HPDE6-E6E7 (cell line): Measurements from ENCODE around the gene SCUBE2.

Experiments
- DNase-seq: peaks from one replicate; pipeline ENCODE4 v3.0.0; 2011; ENCODE audit warnings: missing footprints; ENCODE audit errors: extremely low spot score

The SCUBE2 gene

DNA sequence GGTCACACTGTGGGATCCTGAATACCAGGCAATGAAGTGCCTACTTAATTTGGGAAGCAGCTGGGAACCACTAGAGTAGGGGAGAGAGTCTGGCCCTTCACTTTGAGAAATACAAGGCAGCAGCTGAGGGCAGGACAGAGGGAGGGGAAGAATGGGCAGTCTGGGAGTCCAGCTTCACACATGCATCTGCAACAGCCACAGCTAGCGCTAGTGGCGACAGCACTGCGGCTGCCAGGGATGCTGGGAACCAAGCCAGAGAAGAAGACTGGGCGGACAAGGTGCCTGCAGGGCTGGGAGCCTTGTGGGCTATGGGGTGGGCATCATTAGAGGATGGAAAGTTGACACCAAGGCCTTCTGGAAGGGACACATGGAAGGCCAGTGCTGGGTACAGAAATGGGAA is 15.8 kb downstream of the SCUBE2 start:
- no peak for DNase-seq

DNA sequence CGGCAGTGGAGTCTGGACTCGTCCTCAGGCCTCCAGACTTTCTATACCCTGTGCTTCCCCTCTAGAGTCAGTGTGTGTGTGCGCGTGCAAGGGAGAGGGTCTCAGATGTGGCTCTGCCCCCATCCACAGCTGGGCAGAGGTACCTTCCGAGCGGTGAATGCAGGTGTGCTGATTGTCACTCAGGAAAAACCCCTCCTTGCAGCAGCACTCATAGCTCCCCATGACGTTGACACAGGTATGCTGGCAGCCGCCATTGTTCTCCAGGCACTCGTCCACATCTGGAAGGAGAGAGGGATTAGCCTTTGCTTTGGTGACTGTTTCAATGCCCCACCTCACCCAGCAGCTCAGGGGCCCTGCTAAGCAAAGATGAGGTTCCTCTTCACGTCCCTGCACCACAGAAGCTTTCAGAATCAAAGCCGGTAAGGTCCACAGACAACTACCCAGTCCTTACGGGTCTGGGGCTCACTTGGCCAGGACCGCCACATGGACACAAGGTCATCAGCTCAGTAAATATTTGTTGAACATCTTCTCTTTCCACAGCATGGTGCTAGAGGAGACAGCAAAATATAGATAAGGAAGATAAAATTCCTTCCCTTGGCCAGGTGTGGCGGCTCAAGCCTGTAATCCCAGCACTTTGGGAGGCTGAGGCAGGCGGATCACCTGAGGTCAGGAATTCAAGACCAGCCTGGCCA is 16.9 kb downstream of the SCUBE2 start:
- no peak for DNase-seq

DNA sequence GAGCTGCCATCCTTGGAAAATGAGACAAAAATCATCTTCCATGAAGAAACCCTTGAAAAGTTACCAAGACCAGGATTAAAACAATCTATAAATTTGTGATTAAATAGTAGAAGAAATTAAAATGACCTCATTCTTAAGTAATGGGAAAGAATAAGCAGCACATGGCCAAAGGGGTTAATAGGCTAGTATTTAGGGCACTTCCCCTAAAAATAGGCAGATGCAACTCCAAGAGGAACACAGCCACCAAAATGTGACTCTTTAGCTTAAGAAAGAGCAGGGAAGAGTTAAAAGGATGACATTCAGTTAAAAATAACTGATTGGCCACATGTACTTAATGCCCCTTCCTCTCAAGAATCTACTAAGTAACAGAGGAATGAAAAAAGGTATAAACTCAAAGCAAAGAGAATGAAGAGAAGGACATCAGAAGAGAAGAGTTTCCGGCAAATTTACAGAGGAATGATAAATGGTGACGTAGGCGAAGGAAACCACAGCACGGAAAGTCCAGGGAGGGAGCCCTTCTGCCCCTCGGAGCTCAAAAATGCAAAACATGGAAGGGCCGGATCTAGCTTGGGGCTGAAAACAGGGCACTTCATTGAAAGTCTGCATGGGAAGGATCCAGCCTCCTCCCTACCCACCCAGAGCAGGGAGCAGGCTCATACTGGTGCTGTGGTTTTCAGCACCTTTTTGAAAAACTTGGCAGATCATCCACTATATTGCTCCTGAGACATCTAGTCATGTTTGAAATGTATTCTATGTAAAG is 17.8 kb downstream of the SCUBE2 start:
- DNase-seq, result no peak

DNA sequence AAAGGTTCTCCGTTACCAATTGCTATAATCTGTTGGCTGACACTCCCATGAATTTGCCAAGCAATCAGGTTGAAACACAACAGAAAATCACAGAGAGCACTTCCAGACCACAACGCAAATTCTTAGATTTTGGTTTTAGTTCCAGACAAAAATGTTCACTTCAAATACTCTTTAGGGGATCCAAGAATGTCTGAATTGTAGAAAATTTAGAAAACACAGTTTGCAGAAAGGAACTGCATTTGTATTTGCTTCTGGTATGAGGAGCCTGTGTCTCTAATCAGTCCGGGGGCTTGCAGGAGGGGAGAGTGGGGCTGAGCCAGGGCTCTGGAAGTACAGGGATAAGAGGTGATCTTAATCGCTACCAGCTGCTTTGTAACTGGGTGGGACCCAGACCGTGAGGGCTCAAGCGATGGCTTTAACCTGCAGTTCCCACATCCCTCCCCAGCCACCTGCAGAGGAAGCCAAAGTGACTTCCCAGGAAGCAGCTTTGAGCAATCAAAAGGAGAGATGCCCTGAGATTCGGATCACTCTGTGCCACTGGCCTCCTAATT is 18.7 kb downstream of the SCUBE2 start:
- no peak for DNase-seq

DNA sequence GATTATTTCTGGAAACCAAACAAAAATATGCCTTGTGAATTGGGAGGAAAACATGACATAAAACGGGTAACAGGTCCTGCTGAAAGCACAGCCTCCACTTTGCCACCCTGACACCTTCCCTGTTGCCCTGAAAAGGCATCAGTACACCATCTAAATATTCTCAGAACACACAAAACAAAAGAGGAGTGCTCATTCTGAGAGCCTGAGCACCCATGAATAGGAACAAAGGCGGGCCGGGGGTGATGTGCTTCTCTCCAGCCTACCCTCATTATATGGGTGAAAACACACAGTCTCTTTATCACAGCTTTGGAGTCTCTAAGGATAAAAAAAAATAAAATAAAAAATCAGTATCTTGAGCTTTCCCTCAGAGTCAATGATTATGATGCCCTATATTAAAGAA is 19.7 kb downstream of the SCUBE2 start:
- DNase-seq, result no peak

DNA sequence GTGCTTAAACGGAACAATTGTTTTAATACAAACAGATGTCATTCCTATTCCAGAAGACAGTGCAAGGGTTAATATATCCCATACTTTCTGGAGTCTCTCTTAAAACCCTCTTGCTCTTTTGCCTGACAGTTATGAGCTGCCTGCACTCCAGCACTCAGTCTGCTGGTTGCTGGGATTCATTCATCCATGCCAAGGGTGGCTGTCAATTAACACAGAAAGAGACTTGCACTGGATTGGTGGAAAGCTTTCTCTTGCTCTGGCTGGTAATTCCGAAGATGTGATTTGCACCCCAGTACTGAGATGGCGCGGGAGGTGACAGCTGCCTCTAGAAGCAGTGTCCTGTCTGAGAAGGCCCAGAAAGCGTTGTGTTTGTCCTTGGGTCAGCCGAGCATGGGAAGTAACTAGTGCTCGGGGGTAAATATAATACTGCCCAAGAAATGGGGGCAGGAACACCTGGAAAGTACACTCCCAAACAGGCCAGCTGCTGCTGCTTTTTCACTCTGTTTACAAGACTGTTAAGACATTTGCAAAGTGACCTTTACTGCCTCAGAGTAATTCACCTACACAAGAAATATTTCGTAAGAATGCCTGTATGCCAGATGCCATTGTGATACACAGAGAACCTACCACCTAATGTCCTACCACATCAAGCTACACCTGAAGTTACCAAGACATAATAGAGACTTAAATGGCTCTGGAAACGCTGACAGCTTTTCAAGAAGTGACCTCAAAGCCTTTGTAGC is 20.5 kb downstream of the SCUBE2 start:
- no peak for DNase-seq

DNA sequence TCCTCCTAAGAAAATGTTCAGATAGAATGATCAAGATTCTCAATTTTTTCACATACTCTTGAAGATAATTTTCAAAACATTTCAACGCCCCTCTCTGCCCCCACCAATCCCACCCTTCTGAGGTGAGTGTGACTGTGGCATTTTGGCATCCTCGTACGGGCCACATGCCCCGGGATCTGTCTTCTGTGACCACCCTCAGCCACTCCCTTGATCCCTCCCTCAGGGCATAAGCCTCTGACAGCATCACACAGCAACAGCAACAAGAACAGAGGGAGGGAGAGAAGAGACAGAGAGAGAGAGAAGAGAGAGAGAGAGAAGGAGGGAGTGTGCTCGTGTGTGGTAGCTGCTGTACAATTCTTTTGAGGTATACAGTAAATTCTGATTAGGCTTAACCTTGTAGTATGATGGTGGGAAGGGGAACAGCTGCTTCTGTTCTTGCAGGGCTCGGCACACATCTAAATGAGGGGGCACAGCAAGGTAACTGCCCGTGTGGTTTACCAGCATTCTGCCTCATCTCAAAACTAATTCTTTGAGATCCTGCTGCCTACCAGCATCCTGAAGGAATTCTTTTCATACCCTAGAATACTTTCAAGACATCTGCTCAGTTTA is 21.4 kb downstream of the SCUBE2 start:
- no peak for DNase-seq

DNA sequence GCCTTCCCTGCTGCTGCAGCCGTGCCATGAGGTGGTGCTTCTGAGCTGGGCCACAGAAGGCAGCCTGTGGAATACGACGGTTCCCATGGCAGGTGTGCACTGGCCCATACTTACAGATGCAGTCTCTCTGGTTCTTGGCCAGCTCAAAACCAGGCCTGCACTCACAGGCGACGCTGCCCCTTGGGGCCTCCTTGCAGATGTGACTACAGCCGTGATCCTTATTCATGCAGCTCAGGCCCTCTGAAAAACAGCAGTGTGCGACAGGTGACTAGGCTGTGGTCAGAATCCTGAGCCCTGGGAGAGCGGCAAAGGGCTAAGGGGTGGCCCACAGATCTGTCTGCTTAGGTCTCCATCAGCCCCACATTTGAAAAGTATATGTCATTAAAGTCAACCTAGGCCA is 22.1 kb downstream of the SCUBE2 start:
- no peak for DNase-seq

DNA sequence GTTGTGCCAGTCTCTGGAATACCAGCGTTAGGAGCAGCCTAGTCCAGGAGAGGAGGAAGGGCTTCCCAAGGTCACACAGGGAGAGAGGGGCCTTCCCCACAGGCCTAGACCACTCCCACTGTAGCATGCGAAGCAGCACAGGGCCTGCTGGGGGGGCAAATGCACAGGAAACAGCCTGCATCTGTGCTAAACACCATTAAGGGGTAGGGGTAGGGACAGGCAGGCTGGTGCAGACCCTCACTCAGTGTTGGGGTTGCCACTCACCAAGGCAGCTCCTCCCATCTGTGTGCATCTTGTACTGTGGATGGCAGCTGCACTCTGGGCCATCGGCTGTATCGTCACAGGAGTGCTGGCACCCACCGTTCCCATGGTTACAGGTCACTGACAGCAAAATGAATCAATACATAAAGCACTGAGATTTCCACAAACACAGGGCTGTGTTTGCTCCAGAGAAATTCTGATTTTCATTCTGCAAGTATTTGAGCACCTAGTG is 24.9 kb downstream of the SCUBE2 start:
- no peak for DNase-seq

DNA sequence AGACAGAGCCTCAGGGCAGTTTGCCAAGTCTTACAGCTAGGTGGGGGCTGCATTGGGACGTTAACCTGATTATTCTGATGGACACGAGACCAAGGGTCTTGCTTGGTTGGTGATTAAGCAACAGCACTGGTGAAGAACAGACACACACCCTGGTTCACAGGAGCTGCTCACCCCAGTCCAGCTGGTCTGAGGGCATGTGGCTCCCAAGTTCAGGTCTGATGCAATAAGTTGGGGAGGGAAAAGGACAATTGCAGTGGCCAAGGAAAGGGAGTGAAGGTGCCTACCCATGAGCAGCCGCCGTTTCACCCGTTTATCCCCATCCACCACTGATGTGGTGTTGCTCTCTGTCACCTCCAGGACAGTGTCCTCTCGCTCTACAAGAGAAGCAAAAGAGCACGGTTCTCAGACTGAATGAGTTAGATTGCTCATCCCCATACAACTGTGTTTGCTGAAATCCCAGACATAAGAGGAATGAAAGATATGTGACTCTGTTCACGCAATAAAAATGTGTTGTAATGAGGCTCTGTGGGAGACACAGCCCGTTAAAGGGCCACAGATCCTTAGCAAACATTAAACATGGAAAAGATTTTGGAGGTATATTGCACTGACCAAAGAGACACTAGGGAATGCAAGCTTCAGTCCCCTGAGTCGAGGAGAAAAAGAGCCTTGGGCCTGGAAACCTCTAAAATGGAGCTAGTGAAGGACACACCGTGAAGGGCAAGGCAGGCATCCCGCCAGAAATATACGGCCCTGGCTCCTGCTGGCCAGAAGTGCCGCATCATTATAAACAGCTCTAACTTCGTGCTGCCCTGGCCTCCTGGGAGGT is 25.6 kb downstream of the SCUBE2 start:
- DNase-seq, result no peak

DNA sequence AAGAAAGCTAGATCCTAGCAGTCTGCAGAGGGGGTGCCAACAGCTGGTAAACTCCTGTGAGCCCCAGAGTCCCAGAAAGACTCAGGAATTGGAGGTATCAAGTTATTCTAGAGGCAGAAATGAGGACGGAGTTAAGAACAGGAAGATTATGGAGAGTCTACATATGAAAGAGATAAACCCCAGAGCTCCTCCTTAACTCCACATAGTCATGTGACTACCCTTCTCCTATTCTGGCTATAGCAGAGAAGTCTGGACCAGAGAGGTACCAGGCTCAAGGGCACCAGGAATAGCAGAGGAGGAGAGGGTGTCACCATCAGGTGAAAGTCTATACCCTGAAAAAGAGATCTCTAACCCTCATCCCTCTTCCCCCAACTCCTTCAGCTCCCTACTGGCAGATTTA is 29.6 kb downstream of the SCUBE2 start:
- DNase-seq, result no peak

DNA sequence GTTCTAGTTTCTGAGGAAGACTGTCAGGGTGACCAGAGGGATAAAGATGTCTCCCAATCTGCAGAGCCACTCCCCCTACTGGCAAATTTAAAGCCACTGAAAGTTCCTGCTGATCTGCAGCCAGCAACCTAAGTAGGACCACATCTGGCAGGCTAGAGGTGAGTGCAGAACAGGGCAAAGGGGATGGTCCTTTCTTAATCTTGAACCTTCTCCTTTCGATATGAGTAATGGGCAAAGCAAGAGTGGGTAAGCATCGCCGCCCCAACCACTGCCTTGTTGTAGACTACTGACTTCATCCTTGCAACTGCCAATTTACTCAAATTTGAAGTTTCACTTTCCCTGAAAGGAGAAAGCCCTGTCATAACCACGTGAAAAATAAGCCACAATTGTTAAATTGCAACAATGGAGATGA is 30.7 kb downstream of the SCUBE2 start:
- no peak for DNase-seq

DNA sequence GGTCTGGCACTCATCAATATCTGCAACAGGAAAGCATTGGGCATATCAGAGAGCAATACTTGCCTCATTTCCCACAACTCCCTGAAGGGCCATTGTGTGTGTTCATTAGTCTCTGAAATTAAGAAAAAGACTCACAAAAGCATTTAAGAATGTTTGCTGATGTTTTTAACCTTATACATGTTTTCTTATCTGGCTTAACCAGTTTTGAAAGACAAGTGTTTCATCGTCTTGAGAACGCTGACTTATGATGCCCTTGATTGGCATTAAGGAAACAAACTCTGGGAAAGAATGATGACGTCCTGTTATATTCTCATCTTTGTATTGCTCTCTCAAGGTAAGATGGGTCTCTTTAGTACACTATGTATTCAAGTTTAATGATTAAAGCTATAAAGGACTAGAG is 32.0 kb downstream of the SCUBE2 start:
- no peak for DNase-seq

DNA sequence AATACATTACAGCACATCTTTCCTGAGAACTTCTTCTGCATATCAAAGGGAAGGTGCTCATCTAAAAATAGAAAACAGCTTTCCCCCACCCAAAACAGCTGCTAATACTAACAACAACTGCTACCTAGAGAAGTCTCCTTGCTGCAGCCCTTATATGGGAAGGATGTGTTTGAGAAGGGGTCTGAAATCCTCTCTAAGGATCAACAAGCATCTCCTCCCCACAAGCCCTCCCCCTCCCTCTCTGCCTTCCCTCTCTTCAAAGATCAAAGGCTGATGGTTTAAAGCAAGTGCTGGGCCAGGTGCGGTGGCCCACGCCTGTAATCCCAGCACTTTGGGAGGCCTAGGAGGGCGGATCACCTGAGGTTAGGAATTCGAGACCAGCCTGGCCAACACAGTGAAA is 33.5 kb downstream of the SCUBE2 start:
- DNase-seq, result no peak

DNA sequence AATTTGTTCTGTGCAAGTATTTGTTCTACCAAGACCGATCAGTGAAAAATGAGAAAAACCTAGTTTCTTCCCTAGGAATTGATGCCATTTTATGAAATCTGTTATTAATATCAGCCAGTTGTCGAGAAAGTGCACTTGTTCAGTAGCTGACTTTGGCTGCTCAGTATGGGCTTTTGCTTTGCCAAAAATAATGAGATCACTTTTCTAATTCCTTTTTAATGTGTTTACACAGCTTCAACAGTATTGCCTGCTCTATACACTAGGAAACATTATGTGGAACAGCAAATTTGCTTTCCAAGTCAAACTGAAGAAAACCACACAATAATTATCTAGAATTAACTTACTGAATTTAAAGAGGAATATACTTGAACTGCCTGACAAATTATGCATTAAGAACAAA is 34.4 kb downstream of the SCUBE2 start:
- DNase-seq, result no peak

DNA sequence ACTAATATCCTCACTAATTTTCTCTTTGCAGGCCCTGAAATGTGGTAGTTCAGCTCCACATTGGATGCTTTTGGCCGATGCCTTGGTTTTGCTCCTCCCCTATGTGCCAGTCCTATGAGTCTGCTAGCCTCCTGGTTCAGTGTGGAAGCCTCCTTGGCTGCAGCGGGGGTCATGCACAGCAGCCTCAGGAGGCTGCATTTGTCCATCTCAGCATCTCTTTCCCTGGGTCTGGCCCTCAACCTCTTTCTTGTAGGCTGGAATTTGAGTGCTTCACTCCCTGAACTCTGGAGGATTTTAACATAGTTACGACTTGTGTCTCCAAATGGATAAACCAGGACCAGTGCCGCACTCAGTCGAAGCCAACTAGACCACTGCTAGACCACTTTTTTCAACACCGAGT is 34.9 kb downstream of the SCUBE2 start:
- DNase-seq, result no peak

DNA sequence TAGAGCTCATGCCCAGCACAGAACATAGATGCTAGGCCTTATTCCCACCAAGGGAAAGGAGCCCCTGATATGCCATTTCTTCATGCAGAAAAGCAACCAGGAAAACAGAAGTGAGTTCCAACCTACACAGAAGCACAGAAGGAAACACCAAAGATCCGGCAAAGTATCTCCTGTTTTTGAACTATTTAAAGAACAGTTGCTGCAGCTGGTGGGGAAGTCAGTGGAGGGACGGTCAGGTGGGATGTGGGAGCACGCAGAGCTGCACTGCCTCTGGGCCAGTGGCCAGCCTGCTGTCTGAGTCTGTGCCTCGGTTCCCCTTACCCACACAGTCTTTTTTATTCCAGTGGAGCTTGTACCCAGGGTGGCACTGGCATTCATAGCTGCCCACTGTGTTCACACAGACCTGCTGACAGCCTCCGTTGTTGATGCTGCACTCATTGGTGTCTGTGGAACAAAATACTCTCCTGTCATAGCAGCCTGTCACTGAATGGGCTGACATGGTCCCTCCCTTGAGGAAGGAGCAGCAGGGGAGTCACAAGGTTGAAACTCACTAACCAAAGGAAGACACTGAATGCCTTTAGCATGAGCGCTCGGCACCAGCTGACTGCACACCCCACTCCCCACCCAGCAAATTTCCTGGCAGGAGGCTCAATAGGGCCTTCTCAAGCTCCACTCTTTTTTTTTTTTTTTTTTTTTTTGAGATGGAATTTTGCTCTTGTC is 37.9 kb downstream of the SCUBE2 start:
- no peak for DNase-seq

DNA sequence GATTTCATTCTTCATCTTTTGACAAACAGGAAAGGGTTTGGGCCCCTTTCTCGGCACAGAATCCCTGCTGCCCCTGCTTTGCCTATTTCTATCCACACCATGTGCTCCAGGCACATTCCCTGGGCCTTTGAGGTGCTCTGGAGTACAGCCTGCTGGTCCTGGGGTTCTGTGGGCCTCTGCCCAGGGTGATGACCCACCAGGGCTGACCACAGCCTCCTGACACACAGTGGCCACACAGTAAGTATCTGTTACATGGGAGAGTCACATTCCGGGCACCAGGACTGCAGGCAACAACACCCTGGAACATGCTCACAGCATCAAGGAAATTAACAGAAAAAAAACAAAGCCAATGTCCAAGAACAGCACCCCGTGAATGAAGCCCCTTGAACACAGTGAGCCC is 39.1 kb downstream of the SCUBE2 start:
- no peak for DNase-seq

DNA sequence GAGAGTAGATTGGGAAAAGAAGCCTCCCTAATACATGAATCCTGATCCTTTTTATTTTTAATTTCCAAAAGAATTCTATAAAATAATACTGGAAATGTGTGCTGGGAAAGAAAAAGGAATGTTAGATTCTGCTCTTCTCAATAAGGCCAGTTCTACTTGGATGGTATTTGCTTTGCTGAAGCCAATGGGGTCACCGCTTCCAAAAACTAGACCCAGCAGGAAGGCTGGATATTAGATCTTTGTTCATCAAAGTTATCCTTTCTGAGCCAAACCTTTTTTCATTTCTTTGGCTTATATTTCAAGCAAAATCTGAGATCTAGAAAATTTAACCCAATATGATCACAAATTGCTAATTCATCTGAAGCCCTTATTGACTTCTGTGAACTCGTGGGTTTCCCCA is 41.4 kb downstream of the SCUBE2 start:
- DNase-seq, result no peak

DNA sequence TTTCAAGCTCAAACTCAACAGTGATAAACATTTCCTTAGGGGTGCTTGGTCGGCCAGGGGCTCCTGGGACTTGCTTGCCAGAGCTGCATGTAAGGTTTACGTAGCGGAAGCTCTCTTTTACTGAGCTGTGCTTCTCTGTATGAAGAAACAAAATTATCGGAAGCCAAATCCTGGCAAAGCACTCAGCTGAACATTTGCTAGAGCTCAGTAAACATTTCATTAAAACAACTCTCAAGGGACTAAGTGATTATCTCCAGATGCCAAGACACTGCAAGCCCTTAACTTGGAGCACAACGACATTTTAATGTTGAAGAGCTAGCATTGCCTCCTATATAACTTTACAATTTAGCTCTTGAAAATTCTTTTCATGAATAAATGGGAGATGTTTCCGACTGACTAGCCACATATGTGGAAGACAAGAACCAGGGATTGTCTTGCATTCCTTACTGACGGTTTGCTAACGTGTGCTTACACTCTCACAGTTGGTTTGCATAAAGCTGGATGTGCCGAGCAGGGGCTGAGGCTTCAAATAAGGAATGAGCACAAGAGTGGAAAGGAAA is 43.4 kb downstream of the SCUBE2 start:
- no peak for DNase-seq
